Measurements from ENCODE around the gene MICALL2. TPM values are rescaled to one million over a fixed set of nuclear protein-coding genes. Genes with fewer than 3 reads are reported as not detected.

Gene MICALL2
- total RNA-seq, 4 donors from 2014 or later = 9.1 to 18.3 (median 14.6) TPM

DNA sequence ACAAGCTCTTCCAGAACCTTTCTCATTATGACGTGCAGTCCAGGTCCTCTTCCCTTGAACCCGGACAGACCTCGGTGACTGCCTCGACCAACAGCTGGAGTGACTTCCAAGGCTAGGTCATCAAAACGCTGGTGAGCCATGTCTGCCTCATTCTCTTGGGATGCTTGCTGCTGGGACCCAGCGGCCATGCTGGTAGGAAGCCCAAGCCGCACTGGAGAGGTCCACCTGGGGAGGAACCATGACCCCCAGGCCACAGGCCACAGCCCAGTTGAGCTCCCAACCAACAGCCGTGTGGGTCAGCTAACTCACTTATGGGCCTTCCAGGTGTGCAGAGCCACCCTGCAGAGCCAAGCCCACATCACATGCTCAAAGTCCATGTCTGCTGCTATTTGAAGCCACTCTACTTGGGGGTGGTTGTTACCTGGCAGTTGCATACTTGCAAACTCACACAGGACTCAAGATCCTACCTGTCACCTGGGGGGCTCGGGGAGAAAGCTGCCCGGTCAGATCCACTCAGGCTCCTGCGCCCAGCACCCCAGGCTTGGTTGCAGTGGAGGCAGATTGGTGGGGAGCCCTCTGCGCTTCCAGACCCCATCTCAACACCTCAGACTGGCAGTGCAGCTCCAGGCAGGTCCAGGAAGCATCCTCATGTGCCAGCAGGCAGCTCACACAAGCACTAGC is 57.0 kb downstream of the MICALL2 start:
- Histone ChIP-seq H3K9me3 (peaks cover 0 to 17% (median 13%) of the 10 kb centered on the region in 4 donors), H3K4me3 (no peak overlapping the region), H3K36me3 (no peaks in the 10 kb centered on the region), H3K4me1 (peaks cover 0 to 11% (median 9%) of the 10 kb centered on the region in 4 donors), H3K27me3 (peaks cover 0 to 100% (median 37%) of the 10 kb centered on the region in 4 donors), H3K27ac (replicated peaks in 1 of 4) (no peak overlapping the region)
- intact Hi-C loops (cut with DNase I) = no loop called here
- TF ChIP-seq EP300 (IDR thresholded peaks at IDR 0.05) = no peak
- no peak for TF ChIP-seq POLR2A (IDR thresholded peaks at IDR 0.05; ENCODE audit: low read depth)
- TF ChIP-seq, protein P1, sequence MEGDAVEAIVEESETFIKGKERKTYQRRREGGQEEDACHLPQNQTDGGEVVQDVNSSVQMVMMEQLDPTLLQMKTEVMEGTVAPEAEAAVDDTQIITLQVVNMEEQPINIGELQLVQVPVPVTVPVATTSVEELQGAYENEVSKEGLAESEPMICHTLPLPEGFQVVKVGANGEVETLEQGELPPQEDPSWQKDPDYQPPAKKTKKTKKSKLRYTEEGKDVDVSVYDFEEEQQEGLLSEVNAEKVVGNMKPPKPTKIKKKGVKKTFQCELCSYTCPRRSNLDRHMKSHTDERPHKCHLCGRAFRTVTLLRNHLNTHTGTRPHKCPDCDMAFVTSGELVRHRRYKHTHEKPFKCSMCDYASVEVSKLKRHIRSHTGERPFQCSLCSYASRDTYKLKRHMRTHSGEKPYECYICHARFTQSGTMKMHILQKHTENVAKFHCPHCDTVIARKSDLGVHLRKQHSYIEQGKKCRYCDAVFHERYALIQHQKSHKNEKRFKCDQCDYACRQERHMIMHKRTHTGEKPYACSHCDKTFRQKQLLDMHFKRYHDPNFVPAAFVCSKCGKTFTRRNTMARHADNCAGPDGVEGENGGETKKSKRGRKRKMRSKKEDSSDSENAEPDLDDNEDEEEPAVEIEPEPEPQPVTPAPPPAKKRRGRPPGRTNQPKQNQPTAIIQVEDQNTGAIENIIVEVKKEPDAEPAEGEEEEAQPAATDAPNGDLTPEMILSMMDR (IDR thresholded peaks at IDR 0.05) = no peak
- TF ChIP-seq POLR2AphosphoS5 (IDR thresholded peaks at IDR 0.05) = no peak
- DNase-seq (ENCODE audit: extremely low spot score) = no peak
- WGBS = 94% methylated on average over 9 of the region's 12 CpGs

DNA sequence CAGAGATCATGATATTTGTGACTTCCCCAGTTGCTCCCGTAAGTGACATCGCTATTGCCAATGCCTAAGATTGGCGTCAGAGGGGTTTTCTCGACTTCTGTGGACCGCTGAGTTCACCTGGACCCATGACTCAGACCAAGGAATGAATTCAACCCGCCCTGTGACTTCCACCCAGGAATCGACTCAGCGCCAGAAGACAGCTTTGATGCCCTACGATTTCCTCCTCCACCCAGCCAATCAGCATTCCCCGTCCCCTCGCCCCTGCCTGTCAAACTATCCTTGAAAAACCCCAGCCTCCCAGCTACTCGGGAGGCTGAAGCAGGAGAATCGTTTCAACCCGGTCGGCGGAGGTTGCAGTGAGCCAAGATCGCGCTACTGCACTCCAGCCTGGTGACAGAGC is 58.3 kb downstream of the MICALL2 start:
- TF ChIP-seq, protein P1 (IDR thresholded peaks at IDR 0.05) = no peak
- no peak for TF ChIP-seq POLR2AphosphoS5 (IDR thresholded peaks at IDR 0.05)
- no peak for TF ChIP-seq POLR2A (IDR thresholded peaks at IDR 0.05; ENCODE audit: low read depth)
- TF ChIP-seq EP300 (IDR thresholded peaks at IDR 0.05) = no peak
- DNase-seq (ENCODE audit: extremely low spot score) = no peak
- intact Hi-C loops (cut with DNase I) = no loop called here
- 43% methylated on average over 18 of the region's 18 CpGs for WGBS
- Histone ChIP-seq H3K4me3 (no peak overlapping the region), H3K27ac (replicated peaks in 1 of 4) (no peak overlapping the region), H3K9me3 (peaks cover 0 to 17% (median 13%) of the 10 kb centered on the region in 4 donors), H3K27me3 (peaks cover 0 to 99% (median 29%) of the 10 kb centered on the region in 4 donors), H3K36me3 (no peaks in the 10 kb centered on the region), H3K4me1 (peaks cover 0 to 11% (median 9%) of the 10 kb centered on the region in 4 donors)

DNA sequence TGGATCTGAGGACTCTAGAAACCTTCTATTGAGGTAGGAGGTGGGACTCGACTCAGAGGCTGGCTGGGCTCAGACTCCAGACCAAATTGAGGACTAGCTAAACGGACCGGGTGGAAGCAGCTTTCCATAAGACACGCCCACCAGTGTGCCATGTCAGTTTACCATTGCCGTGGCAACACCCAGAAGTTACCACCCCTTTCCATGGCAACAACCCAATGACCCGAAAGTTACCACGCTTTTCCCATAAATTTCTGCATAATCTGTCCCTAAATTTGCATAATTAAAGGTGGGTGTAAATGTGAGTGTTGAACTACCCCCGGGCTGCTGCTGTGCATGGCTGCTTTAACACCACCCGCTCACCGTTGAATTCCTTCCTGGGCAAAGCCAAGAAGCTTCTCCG is 58.9 kb downstream of the MICALL2 start:
- Histone ChIP-seq H3K9me3 (peaks cover 0 to 17% (median 13%) of the 10 kb centered on the region in 4 donors), H3K4me1 (peaks cover 0 to 11% (median 9%) of the 10 kb centered on the region in 4 donors), H3K36me3 (no peaks in the 10 kb centered on the region), H3K4me3 (no peak overlapping the region), H3K27me3 (peaks cover 0 to 99% (median 25%) of the 10 kb centered on the region in 4 donors), H3K27ac (replicated peaks in 1 of 4) (no peak overlapping the region)
- intact Hi-C loops (cut with DNase I) = no loop called here
- 45% methylated on average over 11 of the region's 11 CpGs for WGBS
- TF ChIP-seq EP300 (IDR thresholded peaks at IDR 0.05) (no peak), POLR2A (IDR thresholded peaks at IDR 0.05; ENCODE audit: low read depth) (no peak), POLR2AphosphoS5 (IDR thresholded peaks at IDR 0.05) (no peak)
- TF ChIP-seq, protein P1 (IDR thresholded peaks at IDR 0.05) = no peak
- no peak for DNase-seq (ENCODE audit: extremely low spot score)

DNA sequence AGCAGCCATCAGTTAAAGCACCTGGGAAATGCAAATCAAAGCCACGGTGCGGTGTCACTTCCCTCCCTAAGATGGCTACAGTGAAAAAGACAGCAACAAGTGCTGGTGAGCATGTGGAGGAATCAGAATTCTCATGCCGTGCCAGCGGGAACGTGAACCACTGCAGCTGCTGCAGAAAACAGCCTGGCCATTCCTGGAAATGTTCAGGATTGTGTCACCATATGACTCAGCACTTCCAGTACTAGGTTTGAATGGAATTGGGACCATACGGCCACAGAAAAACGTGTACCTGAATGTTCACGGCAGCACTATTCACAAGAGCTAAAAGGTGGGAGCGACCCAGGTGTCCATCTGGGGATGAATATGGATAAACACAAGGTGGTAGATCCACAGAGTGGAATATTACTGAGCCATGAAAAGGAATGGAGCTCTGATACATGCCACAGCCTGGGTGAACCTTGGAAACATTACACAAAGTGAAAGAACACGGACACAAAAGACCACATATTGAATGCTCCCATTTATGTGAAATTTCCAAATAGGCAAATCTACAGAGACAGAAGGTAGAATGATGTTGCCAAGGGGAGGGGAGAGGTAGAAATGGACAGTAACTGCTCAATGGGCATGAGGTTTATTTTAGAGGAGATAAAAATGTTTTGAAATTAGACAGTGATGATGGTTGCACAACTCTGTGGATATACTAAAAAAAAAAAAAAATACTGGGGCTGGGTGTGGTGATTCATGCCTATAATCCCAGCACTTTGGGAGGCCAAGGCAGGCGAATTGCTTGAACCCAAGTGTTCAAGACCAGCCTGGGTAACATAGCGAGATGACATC is 61.6 kb downstream of the MICALL2 start:
- H3K9me3 ChIP-seq = peaks cover 0 to 37% (median 32%) of the 10 kb centered on the region in 4 donors
- H3K4me1 ChIP-seq = no peaks in the 10 kb centered on the region
- no peak for DNase-seq (ENCODE audit: extremely low spot score)
- no peak for TF ChIP-seq POLR2AphosphoS5 (IDR thresholded peaks at IDR 0.05)
- TF ChIP-seq, protein P1 (IDR thresholded peaks at IDR 0.05) = no peak
- TF ChIP-seq POLR2A (IDR thresholded peaks at IDR 0.05; ENCODE audit: low read depth) = no peak
- no peak for TF ChIP-seq EP300 (IDR thresholded peaks at IDR 0.05)
- H3K36me3 ChIP-seq = no peaks in the 10 kb centered on the region
- intact Hi-C loops (cut with DNase I) = no loop called here
- no peak overlapping the region for H3K27ac ChIP-seq (replicated peaks in 1 of 4)
- H3K4me3 ChIP-seq = no peak overlapping the region
- 77% methylated on average over 12 of the region's 12 CpGs for WGBS
- H3K27me3 ChIP-seq = peaks cover 0 to 99% (median 8%) of the 10 kb centered on the region in 4 donors
